Measurements from ENCODE around the gene KIF5A. TPM values are rescaled to one million over a fixed set of nuclear protein-coding genes. Genes with fewer than 3 reads are reported as not detected.

KIF5A gene
- total RNA-seq, 1 experiment from 2014 or later: 0.36 TPM

DNA sequence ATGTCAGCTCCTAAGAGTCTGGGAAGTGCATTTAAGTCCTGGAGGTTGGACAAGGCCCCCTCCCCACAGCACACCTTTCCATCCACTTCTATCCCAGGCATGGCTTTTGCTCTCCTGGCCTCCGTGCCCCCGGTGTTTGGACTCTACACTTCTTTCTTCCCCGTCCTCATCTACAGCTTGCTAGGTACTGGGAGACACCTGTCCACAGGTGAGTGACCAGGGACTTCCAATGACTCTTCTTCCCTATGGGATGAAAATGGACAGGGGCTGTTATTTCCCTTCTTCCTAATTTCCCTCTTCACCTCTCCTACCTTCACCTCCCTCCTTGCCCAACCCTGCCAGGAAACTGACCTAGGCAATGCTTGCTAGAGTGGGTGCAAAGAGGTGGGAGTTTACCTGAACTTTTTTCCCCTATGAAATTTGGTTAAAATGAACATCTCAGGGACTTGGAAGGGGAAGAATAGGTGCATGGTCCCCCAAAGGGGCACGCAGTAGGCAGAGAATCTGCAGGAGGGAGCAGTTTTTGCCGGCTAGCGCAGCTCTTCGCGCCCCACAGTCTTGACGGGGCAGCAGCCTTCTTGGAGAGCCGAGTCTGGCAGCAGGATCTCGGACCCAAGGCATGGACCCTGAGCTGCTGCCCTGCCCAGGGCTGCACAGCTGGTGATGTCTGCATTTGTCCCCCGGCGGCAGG lies 70.5 kb downstream of the KIF5A start:
- DNase-seq (ENCODE audit: low spot score): no peak

DNA sequence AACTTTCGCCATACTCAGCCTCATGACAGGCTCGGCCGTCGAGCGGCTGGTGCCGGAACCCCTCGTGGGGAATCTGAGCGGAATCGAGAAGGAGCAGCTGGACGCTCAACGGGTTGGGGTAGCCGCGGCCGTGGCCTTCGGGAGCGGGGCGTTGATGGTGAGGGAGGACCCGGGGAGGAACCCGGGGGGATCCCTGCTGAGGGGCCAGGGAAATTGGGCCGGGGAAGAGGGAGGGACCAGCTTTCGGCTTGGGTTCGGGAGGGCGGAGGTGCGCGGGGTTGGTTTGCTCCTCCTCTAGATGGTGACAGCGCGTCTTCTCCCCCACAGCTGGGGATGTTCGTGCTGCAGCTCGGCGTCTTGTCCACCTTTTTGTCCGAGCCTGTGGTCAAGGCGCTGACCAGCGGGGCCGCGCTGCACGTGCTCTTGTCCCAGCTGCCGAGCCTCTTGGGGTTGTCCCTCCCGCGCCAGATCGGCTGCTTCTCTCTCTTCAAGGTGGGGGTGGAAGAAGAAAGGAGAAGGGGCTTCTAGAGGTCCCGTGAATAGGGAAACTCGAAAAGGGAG lies 71.2 kb downstream of the KIF5A start:
- DNase-seq (ENCODE audit: low spot score): no peak

DNA sequence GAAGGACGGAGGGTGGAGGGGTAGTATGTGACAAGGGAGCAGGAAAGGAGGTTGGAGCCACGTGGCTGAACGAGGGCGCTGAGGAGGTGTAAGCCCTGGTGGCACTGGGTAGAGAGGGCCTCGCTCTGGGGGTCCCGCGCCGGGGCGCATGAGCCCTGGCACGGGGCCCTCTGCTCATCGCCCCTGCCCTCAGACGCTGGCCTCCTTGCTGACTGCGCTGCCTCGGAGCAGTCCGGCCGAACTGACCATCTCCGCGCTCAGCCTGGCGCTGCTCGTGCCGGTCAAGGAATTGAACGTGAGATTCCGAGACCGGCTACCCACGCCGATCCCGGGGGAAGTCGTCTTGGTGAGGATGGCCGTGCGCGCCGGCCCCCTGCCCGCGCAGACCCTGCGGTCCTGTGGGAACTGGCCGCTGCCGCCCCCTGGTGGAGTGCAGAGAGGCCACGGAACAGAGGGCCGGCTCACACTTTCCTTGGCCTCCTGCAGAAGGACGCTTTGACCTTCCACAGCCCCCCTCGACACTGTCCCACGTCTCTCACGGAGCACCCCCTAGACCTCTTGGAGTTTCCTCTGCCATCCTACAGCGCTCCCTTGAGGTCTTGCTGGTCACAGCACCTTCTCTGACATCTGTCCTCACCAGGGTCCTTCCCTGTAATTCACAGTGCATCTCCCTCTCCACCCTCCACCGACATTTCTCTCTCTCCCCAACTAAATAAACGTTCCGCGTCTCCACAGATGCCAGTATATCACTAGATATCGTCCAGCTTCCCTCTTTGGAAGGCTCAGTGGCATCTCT lies 71.9 kb downstream of the KIF5A start:
- no peak for DNase-seq (ENCODE audit: low spot score)

DNA sequence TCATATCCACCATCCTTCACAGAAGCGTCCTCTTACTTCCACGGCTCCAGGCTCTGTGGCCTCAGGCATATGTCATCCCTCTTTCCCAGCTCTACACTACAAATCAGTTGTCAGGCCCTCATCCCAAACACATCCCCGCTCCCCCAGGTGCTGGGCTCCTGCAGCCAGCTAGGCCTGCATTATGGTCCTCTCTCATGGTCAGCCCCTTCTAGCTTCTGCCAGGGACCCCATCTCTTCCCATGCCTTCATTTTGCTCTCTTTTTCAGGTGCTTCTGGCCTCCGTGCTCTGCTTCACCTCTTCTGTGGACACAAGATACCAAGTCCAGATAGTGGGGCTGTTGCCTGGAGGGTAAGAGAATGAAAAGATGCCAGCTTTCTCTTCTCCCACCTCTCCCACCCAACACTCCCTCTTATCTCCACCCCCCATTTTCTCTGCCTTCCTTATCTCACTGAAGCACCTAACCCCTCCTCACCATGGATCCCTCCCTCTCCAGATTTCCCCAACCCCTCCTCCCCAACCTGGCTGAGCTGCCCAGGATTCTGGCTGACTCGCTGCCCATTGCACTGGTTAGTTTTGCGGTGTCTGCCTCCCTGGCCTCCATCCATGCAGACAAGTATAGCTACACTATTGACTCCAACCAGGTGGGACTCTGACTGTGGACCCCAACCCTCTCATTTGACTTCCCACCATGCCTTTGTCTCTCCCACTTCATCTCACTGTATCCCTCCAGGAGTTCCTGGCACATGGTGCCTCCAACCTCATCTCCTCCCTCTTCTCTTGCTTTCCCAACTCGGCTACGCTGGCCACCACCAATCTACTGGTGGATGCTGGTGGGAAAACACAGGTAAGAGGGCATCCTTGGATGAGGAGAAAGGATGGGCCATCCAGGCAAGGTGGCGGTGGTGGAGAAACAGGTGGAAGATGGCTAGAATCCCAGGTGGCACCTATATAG lies 72.7 kb downstream of the KIF5A start:
- DNase-seq (ENCODE audit: low spot score): no peak

DNA sequence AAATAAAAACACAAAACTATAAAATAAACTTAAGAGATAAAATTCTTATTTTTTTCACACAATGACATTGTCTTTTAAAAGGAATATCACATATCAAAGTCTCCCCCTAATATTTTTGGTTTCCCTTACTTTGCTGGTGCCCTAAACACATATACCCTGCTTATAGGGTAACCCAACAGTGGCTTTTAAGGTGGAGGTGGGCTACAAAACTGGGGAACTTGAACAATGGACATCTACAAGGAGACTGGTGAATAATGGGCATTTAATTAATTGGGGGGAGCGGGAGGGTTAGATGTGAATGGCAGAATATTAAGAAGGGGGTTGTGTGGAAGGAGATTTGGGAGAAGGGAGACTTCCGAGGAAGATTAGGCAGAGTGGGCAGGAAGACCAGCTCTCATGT lies 73.5 kb downstream of the KIF5A start:
- no peak for DNase-seq (ENCODE audit: low spot score)

DNA sequence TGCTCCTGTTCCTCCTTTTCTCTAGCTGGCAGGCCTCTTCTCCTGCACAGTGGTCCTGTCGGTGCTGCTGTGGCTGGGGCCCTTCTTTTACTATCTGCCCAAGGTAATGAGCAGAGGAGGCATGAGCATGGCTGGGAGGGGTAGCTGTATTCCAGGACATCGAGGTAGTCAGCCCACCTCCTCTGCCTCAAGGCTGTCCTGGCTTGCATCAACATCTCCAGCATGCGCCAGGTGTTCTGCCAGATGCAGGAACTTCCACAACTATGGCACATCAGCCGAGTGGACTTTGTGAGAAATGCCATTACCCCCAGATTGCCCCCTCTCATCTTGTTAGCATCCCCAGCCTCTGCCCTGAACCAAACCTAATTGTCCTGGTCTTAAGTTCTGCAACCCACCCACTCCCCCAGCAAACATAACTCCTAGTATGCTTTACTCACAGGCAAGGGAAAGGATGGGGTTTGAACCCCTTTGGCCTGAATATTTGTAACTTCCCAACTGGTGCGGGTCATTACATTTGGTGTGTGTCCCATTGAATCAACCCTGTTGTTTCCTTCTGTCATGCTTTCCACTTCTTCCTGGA lies 74.1 kb downstream of the KIF5A start:
- DNase-seq (ENCODE audit: low spot score): no peak

DNA sequence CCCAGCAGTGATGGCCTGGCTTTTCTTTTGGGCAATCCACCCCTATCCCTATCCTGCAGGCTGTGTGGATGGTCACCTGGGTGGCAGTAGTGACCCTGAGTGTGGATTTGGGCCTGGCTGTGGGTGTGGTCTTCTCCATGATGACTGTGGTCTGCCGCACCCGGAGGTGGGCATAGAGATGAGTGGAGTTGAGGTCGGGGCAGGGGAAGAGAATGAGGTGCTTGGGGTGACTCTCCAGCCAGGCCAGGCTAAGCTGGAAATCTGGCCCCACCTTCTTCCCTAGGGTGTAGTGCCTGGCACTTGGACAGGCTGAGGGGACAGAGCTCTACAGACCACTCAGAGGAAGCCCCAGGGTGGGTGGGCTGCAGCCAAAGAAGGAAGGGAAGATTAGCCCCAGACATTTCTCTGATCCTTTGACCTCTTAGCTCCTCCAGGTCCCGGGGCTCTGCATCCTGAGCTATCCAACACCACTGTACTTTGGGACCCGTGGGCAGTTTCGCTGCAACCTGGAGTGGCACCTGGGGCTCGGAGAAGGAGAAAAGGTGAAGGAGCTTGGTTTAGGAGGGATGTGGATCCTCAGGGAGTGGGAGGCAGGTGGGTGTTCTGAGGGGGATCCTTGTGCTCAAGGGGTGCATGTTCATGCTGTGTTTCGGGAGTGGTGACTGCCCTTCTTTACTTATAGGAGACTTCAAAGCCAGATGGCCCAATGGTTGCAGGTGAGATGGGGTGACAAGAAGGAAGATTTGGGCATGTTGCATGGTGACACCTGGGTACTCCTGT lies 74.8 kb downstream of the KIF5A start:
- DNase-seq (ENCODE audit: low spot score): no peak

DNA sequence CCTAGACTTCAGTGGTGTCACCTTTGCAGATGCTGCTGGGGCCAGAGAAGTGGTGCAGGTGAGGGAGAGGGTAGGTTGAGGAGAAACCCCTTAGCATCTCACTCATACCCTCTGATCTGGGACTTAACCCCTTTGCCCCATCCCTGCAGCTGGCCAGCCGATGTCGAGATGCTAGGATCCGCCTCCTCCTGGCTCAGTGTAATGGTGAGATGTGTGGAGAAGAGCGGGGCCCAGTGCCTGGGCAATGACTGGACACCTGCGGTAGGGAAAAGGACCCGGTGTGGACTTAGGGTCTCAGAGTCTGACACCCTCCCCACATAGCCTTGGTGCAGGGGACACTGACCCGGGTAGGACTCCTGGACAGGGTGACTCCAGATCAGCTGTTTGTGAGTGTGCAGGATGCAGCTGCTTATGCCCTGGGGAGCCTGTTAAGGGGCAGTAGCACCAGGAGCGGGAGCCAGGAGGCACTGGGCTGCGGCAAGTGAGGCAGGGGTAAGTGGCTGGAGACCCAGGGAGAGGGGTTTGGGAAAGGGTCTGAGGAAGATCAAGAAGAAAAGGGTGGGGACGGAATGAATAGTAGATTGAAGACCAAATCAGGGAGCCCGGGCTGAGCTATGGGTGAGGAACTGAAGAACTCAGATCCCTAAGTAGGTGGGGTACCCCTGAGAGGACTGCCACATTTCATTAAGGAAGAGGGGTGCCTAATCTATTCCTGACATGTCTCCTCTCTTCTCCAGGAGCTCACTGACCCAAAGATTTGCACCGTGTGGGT lies 75.6 kb downstream of the KIF5A start:
- DNase-seq (ENCODE audit: low spot score): no peak

DNA sequence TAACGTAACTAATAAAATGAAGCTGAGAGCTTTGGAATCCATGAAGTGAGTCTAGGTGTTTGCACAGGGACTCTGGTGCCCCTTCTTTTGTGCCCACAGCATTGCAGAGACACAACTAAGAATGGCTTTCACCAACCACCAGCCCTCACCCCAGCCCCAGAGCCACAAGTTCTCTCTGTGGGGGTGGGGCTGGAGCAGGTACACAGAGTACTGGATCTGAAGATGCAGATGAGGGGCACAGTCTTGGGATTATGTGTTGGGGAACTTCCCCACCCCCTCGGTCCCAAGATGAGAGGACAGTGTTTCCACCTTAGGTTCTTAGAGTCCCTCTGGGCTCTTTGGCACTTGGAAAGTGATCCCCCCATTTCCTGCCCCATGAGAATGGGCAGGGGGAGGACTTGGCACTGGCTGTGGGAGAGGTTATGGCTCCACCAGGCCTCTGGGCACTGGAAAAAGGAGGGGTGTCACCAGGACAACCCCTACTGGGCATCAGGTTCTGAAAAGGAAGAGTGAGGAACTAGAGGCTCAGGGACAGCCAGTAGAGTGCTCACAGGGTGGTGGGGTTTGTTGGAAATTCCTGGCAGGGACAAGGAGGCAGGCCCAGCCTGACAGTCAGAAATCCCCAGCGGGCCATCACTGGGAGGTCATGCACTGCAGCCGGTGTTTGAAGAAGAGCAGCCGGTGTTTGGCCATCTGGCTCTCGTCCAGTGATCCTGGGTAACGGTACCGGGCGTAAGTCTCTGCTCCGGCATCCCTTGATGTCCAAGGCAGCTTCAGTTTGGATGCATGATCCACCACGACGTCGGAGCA lies 76.5 kb downstream of the KIF5A start:
- DNase-seq (ENCODE audit: low spot score): no peak

DNA sequence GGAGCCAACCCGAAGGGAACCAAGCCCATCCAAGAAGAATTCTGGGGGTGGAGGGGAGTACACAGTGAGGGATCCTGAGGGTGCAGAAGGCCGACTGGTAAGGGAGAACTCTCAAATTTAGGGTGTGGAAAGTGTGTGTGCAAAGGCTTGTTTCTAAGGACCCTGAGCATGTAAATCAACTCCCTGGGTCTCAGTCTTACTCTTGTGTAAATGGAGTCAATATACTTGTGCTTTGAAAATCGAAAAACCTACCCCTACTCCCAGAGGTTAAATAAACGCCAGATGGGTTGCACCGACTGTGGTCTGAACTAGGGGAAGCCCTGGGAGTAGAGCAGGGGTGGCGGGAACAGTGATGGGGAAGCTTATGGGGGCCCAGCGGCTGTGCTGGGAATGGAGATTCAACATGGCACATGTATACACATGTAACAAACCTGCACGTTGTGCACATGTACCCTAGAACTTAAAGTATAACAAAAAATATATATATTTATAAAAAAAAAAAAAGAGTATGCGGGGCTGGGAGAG lies 77.1 kb downstream of the KIF5A start:
- DNase-seq (ENCODE audit: low spot score): no peak

DNA sequence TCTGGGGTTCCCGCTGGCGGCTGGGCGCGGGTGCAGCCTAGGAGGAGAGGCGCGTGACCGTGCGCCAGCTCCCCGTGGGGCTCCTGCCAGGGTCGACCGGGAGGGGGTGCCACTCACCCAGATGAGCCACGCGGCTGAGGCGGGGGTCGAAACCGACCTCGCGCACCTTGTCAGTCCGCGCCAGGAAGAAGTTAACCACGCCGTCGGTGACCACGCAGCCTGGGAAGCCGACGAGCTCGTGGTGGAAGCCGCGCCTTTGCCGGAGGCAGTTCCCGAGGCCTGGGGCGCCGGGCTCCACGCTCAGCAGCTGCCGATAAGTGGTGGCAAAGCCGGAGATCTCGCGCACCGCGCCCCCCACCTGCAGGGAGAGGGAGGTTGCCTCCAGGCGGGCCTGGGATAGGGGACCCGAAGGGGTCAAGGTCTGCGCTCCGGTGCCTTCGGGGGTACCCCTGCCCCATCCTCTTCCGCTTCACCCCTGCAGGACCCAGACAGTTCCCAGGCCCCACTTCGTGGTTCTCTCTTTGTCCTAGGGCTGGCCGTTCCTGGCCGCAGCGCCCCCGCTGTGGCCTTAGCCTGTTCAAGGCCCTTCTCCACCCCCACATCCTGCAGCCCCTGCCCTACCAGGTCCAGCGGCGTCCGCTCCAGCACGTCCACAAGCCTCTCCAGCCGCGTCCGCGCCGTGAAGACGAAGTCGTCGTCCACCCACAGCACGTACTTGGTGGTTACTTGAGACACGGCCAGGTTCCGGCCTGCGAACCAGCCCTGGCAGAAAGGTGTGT lies 77.8 kb downstream of the KIF5A start:
- no peak for DNase-seq (ENCODE audit: low spot score)

DNA sequence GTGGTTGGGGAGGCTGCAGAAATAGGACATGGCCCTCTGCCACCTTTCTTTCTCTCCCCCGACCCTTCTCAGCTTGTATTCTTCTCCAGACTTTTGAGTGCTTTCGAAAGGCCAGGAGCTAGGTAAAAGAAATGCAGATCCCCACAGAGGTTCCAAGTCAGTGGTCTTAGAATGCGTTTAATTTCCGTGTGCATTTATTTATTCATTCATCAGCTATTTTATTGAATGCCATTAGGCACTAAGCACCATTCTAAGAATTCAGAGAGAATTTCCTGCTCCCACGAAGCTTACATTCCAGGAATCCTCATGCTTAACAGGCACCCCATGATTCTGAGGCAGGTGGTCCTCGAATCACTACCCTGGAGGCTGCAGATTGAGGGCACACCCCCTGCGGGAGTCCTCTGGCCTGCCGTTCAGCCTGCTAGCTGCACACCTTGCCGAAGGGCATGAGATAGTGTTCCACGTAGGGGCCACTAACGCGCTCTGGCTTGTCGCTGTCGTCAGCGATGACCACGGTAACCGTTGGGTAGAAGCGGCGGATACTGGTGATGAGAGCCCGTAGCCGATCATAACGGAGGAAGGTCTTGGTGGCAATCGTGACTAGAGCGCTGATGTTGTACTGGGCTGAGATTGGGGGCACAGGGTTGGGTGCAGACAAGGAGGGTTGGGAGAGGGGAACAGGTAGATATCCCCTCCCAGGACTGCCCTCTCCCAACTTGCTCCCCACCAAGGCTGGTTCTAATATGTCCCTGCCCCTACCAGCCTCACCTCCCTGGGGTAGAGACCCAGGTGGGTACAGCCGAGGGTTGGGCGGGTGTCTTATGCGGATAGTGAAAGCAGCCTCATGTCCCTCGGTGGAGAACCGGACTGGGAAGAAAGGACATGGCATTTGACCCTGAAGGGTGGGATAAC lies 78.7 kb downstream of the KIF5A start:
- DNase-seq (ENCODE audit: low spot score): no peak

DNA sequence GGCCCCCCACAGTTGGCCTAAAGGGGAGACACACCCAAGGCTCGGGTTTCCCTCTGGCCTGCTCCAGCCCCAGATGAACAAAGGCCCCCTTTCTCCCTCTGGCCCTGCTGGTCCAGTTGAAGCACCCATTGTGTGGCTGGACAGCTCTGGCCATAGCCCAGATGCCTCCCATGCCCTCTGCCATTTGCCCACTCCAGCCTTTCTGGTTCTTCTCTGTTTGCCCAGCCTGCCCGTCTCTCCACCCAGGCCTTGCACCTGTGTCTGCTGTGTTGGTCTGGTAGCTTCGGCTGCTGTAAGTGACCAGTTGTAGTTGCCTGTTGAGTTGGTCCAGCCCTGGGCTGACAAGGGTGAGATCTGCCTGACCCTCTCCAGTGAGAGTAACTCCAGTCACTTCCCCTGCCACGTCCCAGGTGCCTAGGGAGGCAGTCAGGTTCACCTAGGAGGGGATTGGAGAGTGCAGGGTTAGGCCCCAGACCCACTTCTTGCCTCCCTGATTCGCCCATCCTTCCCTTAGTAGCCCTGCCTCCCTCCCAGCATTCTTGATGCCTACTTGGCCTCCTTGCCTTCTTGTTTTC lies 80.1 kb downstream of the KIF5A start:
- no peak for DNase-seq (ENCODE audit: low spot score)

DNA sequence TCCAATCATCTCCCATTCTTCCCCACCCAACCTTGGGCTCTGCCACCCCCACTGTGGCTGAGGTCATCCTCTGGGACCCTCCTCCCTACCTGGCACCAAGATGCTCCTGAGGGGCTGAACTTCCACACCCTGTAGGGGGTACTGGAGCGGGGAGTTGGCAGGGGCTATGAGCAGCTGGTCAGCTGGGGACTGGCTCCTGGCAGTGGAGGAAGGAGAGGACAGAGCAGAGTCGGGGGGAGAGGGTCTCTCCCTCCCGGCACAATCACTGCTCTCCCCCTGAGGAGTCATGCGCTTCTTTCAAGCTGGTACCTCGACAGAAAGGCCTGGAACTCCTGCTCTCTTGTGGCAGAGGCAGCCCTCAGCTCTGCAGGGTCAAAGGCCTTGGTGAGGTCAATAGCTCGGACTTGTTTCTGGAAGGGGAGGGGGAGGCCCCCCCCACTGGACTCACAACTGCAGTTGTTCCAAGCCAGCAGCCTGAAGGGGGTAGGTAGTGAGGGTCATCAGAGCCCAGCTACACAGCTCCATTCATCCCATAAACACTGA lies 81.1 kb downstream of the KIF5A start:
- DNase-seq (ENCODE audit: low spot score): no peak

DNA sequence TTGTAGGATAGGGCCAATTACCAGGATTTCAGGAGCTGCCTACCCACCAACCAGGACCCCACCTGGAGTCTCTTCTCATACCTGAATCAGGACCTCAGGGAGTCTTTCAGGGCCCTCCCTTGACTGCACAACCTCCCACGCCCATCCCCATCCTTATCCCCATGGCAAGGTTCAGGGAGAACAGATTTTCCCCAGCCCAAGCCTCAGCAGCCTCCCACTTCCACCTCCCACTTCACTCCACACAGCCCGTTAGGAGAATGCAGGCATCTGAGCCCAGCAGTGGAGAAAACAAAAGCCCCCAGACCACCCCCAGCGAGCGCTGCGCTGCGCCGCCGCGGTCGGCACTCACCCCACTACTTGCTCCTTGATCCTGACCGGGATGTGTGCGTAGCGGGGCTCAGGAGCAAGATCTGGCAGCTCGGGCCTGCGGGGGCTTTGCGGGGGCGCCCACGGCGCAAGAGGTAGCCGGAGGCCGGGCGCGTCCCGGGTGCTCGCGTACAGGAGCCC lies 81.8 kb downstream of the KIF5A start:
- no peak for DNase-seq (ENCODE audit: low spot score)

All from A172 (cell line).